HepG2 (cell line): ENCODE results near the gene KIF22. TPM values are rescaled to one million over a fixed set of nuclear protein-coding genes. Genes with fewer than 3 reads are reported as not detected.

ENCODE experiments used
- ELF4 ChIP-seq: sonication (generic); formaldehyde crosslinking; IDR thresholded peaks from 2 replicates; pipeline ENCODE4 v1.5.0; 2020; ENCODE audit warnings: missing genetic modification reagents, mild to moderate bottlenecking, moderate library complexity, borderline replicate concordance
- FOXA3 ChIP-seq: IDR thresholded peaks from 2 replicates; pipeline ENCODE4 v1.6.1; 2016; ENCODE audit warnings: missing genetic modification reagents, missing compliant biosample characterization
- JUNB ChIP-seq: sonication (generic); formaldehyde crosslinking; IDR thresholded peaks from 2 replicates; pipeline ENCODE4 v1.8.0; 2022; ENCODE audit warnings: missing genetic modification reagents, mild to moderate bottlenecking, borderline replicate concordance
- PPARG ChIP-seq: conservative IDR thresholded peaks from 2 replicates; pipeline ENCODE4 v1.6.1; 2016; ENCODE audit warnings: missing biosample characterization, missing genetic modification reagents
- SMARCE1 ChIP-seq: fragments of 450-650 bp; IDR thresholded peaks from 2 replicates; pipeline ENCODE4 v1.6.1; 2017; ENCODE audit warnings: borderline replicate concordance
- TBX2 ChIP-seq: sonication (generic); formaldehyde crosslinking; IDR thresholded peaks from 2 replicates; pipeline ENCODE4 v1.5.0; 2020; ENCODE audit warnings: missing genetic modification reagents, mild to moderate bottlenecking, borderline replicate concordance
- ZMAT3 ChIP-seq: sonication (generic); formaldehyde crosslinking; conservative IDR thresholded peaks from 2 replicates; pipeline ENCODE4 v1.7.0; 2021; ENCODE audit warnings: missing genetic modification reagents
- ZNF20 ChIP-seq: sonication (generic); formaldehyde crosslinking; IDR thresholded peaks from 2 replicates; pipeline ENCODE4 v1.4.0; 2020; ENCODE audit warnings: mild to moderate bottlenecking, moderate library complexity, missing genetic modification reagents
- ZNF501 ChIP-seq: sonication (generic); formaldehyde crosslinking; IDR thresholded peaks from 2 replicates; pipeline ENCODE4 v1.5.1; 2020; ENCODE audit warnings: mild to moderate bottlenecking, moderate library complexity, missing genetic modification reagents
- ZNF546 ChIP-seq: sonication (generic); formaldehyde crosslinking; conservative IDR thresholded peaks from 2 replicates; pipeline ENCODE4 v1.8.1; 2023; ENCODE audit warnings: mild to moderate bottlenecking, missing genetic modification reagents
- ZNF550 ChIP-seq: sonication (generic); formaldehyde crosslinking; IDR thresholded peaks from 2 replicates; pipeline ENCODE4 v1.4.0; 2020; ENCODE audit warnings: mild to moderate bottlenecking, missing genetic modification reagents, borderline replicate concordance
- ZNF558 ChIP-seq: sonication (generic); formaldehyde crosslinking; IDR thresholded peaks from 2 replicates; pipeline ENCODE4 v1.9.0; 2022; ENCODE audit warnings: mild to moderate bottlenecking, missing genetic modification reagents, borderline replicate concordance
- ZNF609 ChIP-seq: sonication (generic); formaldehyde crosslinking; IDR thresholded peaks from 2 replicates; pipeline ENCODE4 v1.4.0; 2020; ENCODE audit warnings: mild to moderate bottlenecking, missing genetic modification reagents, borderline replicate concordance
- ZNF646 ChIP-seq: sonication (generic); formaldehyde crosslinking; IDR thresholded peaks from 2 replicates; pipeline ENCODE4 v1.9.0; 2021; ENCODE audit warnings: mild to moderate bottlenecking, missing genetic modification reagents
- ZSCAN21 ChIP-seq: sonication (generic); formaldehyde crosslinking; IDR thresholded peaks from 2 replicates; pipeline ENCODE4 v1.8.0; 2022; ENCODE audit warnings: mild to moderate bottlenecking, missing genetic modification reagents, moderate library complexity, borderline replicate concordance
- ZSCAN30 ChIP-seq: sonication (generic); formaldehyde crosslinking; IDR thresholded peaks from 2 replicates; pipeline ENCODE4 v1.5.0; 2020; ENCODE audit warnings: mild to moderate bottlenecking, missing genetic modification reagents
- polyA plus RNA-seq, 8 experiments: library from polyadenylated mRNA; depleted of rRNA in 3 of 8; stranded (reverse) in 7 of 8; unstranded in 1 of 8; fragments of >200 nt; fragmentation: Illumina TruSeq in 4 of 8; extraction: Trizol in 4 of 8; gene quantifications; 2 replicates each; pipeline versions ENCODE4 v1.2.1 to v1.2.3, GENCODE V29; 2011 to 2016; ENCODE audit warnings: low read depth in 4 of 8, missing spikeins in 1 of 8, mixed read lengths in 1 of 8; ENCODE audit not compliant: insufficient read depth in 1 of 8
- total RNA-seq, 5 experiments: library from RNA; depleted of rRNA; stranded (reverse); fragments of >200 nt; fragmentation: Illumina TruSeq; extraction: Trizol; gene quantifications; 2 replicates each; pipeline ENCODE4 v1.2.3, GENCODE V29; 2016; ENCODE audit warnings: low read depth in 1 of 5

KIF22 gene
- total and polyA plus RNA-seq, 2 of the 13 experiments (the other 11 are each of a cell fraction or from before 2014, with no cell fraction given), result 95.8 to 118 TPM

- TF ChIP-seq ZNF558 (CRISPR knock-in tag) (no peak), JUNB (CRISPR knock-in tag) (no peak), ZNF20 (CRISPR knock-in tag) (no peak), ZNF609 (peak; percentile 67; the same call in 1 of the 2 replicates), ELF4 (CRISPR knock-in tag) (0 out of 2 replicates have a peak, but pooled peaks have one; percentile 46), ZSCAN21 (CRISPR knock-in tag) (peak; percentile 97), ZNF646 (CRISPR knock-in tag) (no peak), ZNF546 (CRISPR knock-in tag) (peak; percentile 86; the same call in 1 of the 2 replicates), ZSCAN30 (CRISPR knock-in tag) (peak; percentile 58; the same call in 1 of the 2 replicates), ZNF550 (no peak), SMARCE1 (no peak), ZNF501 (CRISPR knock-in tag) (peak; percentile 96), FOXA3 (CRISPR knock-in tag) (peak; percentile 94), ZMAT3 (CRISPR knock-in tag) (peak; percentile 83), TBX2 (peak; percentile 86; the same call in 1 of the 2 replicates), PPARG (0 out of 2 replicates have a peak, but pooled peaks have one; percentile 74)
Observed at GRCh38 chr16:29805232-29806098, 14.9 kb downstream of the KIF22 start (continued).
